T follicular helper cell (primary cell): ENCODE results near the gene CROCC2.
A peak's percentile ranks its signal among the peaks of the same experiment; 100 is the strongest.

Experiments used
- DNase-seq: peaks from one replicate; pipeline ENCODE4 v3.0.0-alpha.2; 2020; ENCODE audit warnings: low read depth

Gene CROCC2

DNA sequence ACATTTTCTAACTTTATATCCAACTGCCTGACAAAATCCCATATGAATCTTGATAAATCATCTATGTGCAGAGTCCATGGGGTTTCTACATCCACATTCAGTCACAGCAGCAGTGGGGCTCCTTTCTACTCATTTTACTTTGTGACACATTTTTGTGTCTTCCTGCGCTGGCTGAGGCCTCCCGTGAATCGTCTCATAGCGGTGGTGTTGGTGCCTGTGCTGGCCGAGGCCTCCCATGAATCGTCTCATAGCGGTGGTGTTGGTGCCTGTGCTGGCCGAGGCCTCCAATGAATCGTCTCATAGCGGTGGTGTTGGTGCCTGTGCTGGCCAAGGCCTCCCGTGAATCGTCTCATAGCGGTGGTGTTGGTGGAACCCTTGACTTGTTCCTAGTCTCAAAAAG is 109.3 kb downstream of the CROCC2 start:
- DNase-seq: no peak

DNA sequence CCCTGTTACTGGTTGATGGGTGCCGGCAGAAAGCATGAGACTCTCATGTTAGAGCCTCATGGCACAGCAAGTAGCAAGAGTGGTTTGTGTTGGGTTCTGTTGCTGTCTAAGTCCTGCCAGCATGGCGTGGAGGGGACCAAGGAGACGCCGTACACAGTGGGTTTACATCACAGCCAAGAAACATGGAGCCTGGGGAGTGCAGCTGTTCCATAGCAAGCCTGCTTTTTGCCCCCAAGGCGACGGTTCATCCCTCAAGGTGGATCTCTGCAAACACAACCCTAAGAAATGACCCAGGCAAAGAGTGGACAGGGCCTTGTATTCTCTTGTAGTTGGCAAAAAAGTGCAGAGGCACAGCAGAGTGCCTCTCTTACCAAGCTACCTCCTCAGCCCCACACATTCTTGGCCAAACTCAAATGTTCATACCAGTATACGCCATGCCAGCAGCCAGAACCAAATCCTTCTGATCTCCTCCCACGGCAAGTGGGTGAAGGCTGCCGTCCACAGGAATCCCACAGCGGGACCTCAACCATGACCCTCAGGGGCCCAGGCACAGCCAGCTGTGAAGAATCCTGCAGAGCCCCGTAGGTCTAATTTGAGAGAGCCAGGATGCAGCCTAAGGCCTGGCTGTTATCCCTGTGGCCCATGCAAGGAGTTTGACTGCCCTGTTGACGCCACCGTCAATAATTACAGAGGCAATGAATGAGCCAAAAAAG is 111.2 kb downstream of the CROCC2 start:
- no peak for DNase-seq

- DNase-seq: no peak
These were observed 112.1 kb downstream of the CROCC2 start for GRCh38 chr2:241018051-241018891.

GRCh38 chr2:241019441-241020139 is 113.5 kb downstream of the CROCC2 start:
- no peak for DNase-seq

- no peak for DNase-seq
These were observed 114.1 kb downstream of the CROCC2 start for GRCh38 chr2:241020201-241020600.

- no peak for DNase-seq
These were observed 114.6 kb downstream of the CROCC2 start for GRCh38 chr2:241020629-241021190.

DNA sequence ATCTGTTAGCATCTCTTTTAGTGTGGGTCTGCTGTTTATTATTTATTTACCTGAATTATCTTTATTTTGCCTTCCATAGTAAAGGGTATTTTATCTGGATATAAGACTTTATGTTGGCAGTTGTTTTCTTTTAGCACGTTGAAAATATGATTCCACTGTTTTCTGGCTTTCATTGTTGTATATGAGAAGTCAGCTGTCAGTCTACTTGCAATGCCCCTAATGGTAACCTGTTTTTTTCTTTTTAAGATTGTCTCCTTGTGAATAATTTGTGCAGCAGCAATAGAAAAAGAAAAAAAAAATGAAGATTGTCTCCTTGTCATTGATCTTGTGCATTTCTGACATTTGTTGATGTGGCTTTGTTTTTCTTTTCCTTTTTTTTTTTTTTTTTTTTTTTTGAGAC is 119.5 kb downstream of the CROCC2 start:
- no peak for DNase-seq

GRCh38 chr2:241029599-241030332 is 123.6 kb downstream of the CROCC2 start:
- no peak for DNase-seq

DNA sequence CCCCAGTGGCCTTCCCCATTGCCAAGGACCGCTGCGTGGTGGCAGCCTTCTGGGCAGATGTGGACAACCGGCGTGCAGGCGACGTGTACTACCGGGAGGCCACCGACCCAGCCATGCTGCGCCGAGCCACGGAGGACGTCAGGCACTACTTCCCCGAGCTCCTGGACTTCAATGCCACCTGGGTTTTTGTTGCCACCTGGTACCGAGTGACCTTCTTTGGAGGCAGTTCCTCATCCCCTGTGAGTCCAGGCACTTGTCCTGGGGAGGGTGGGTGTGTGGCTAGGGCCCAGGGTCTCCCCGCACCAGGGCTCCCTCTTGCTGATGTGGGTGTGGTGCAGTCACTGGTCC is 124.2 kb downstream of the CROCC2 start:
- no peak for DNase-seq

GRCh38 chr2:241030883-241031282 is 124.7 kb downstream of the CROCC2 start:
- DNase-seq: no peak

GRCh38 chr2:241031436-241032165 is 125.5 kb downstream of the CROCC2 start:
- DNase-seq: no peak

GRCh38 chr2:241033336-241033987 is 127.3 kb downstream of the CROCC2 start:
- no peak for DNase-seq

- DNase-seq: no peak
These were observed 127.9 kb downstream of the CROCC2 start for GRCh38 chr2:241033994-241034393.

DNA sequence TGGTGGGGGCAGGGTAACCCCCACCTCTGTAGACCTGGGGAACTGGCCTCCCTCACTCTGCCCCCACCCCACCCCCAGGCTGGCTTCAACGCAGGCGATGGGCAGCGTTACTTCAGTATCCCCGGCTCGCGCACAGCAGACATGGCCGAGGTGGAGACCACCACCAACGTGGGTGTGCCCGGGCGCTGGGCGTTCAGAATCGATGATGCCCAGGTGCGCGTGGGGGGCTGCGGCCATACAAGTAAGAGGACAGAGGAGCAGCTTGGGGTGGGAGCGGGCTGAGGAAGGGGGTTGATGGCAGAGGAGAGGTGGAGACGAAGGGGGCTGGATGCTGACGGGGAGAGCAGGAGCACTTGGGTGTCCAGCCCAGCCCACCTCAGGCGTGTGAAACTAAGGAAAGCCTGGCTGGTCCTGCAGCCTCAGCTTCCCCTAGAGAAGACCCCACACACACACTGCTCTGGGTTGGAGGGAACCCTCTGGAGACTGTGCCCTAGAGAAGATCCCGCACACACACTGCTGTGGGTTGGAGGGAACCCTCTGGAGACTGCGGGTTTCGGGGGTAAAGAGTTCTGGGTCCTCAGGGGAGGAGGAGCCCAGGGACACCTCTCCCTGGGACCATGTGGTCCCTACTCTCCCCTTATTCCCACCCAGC is 128.5 kb downstream of the CROCC2 start:
- no peak for DNase-seq

DNA sequence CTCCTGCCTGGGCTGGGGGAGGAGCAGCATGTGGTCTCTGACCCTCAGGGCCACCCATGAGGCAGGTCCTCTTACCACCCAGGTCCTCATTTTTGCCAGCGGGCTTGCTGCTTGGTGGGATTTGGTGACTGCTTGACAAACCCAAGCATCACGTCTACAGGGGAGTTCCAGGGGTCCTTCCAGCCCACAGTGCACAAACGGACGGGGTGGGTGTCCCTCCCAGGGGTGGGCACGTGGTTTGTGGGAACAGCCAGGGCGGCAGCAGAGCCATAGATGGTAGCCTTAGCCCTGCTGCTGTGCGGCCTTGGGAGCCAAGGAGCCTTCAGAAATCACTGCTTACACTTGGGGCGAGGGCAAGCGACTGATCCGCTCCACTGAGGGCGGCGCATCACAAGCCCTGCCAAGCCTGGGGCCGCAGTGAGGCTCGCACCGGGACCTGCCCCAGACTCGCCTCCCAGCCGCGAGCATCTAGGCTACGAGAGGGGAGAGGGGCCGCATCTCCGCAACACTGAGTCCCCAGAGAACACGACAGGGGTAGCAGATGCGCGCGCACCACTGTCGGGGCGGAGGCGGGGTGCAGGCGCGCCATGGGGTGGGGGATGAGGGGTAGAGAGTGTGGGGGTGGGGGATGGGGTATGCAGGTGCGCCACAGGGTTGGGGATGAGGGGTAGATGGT is 129.1 kb downstream of the CROCC2 start:
- DNase-seq: peak; percentile 45

GRCh38 chr2:241035818-241036396 is 129.8 kb downstream of the CROCC2 start:
- peak; percentile 63 for DNase-seq

- DNase-seq: peak; percentile 29
These were observed 130.3 kb downstream of the CROCC2 start for GRCh38 chr2:241036397-241036963.

GRCh38 chr2:241036964-241037421 is 130.9 kb downstream of the CROCC2 start:
- DNase-seq: no peak

DNA sequence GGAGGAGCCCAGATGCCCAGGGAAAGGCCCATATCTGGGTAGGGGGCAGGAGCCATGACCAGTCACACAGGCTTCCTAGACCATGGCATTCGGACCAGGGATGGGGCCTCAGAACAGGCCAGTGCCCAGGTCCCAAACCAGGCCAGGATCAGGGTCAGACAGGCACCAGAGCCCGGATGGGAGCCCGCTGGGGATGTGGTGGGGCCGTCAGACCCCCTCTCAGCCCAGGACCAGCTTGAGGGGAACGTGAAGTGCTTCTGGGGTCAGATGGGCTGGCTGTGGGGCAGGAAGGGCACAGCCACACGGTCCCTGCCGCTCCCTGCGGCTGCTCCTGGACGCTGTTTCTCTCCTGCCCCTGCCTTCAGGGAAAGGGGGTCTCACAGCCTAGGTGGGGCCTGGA is 131.4 kb downstream of the CROCC2 start:
- no peak for DNase-seq
